D721Med (cell line): ENCODE data around the gene MOGAT1.

Experiments
- DNase-seq: peaks from one replicate; pipeline ENCODE4 v3.0.0; 2011; ENCODE audit warnings: low spot score; ENCODE audit not compliant: insufficient read length
- FAIRE-seq: peaks from 2 replicates; lab custom pipeline; 2011; peaks lifted over from hg19 to GRCh38; lab: Jason Lieb, UNC
- TF ChIP-seq, protein P1 (sequence below): IDR thresholded peaks from 2 replicates; pipeline ENCODE4 v1.5.1; 2012; ENCODE audit warnings: mild to moderate bottlenecking, control low read depth; ENCODE audit not compliant: insufficient read depth; ENCODE audit errors: missing control alignments

Gene MOGAT1

GRCh38 chr2:222637067-222637466 is 34.4 kb upstream of the MOGAT1 start:
- DNase-seq: no peak
- no peak for FAIRE-seq
- TF ChIP-seq, protein P1, sequence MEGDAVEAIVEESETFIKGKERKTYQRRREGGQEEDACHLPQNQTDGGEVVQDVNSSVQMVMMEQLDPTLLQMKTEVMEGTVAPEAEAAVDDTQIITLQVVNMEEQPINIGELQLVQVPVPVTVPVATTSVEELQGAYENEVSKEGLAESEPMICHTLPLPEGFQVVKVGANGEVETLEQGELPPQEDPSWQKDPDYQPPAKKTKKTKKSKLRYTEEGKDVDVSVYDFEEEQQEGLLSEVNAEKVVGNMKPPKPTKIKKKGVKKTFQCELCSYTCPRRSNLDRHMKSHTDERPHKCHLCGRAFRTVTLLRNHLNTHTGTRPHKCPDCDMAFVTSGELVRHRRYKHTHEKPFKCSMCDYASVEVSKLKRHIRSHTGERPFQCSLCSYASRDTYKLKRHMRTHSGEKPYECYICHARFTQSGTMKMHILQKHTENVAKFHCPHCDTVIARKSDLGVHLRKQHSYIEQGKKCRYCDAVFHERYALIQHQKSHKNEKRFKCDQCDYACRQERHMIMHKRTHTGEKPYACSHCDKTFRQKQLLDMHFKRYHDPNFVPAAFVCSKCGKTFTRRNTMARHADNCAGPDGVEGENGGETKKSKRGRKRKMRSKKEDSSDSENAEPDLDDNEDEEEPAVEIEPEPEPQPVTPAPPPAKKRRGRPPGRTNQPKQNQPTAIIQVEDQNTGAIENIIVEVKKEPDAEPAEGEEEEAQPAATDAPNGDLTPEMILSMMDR: no peak

DNA sequence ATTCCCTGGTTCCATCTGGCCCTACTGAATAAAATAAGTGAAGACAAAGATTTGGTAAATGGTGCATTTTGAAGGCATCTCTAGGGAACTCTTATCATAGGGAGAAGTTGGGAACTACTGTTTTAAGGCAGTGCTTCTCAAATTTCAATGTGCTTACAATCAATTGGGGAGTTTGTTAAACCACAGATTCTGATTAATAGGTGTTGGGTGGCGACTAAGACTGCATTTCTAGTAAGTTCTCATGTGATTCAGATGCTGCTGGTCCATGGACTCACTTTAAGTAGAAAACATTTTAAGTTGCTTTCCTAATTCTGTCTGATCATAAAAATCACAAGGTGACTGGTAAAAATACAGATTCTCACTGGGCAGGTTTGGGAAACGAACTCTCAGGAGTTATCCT is 30.1 kb upstream of the MOGAT1 start:
- TF ChIP-seq, protein P1: no peak
- DNase-seq (no peak), FAIRE-seq (no peak)

- DNase-seq (no peak), FAIRE-seq (no peak)
- TF ChIP-seq, protein P1: no peak
These were observed 28.3 kb upstream of the MOGAT1 start for GRCh38 chr2:222643134-222643533.

- DNase-seq (no peak), FAIRE-seq (no peak)
- TF ChIP-seq, protein P1: no peak
These were observed 25.4 kb upstream of the MOGAT1 start for GRCh38 chr2:222646008-222646407.

DNA sequence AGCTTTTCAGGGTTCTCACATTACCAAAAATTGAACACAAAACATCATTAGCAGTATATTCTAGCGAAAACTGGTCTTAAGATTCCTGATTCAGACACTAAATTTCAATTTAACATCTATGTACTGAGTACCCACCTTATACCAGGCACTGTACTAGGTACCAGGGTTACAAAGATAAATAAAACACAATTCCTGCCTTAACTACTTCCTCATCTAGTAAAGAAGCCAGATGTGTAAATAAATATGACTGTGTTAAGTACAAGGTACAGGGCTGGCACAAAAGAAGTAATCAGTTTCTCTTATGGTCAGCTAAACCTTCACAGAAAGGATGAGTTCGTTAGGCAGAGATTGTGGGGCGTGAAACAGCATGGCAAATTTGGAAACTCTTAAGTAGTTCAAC is 21.7 kb upstream of the MOGAT1 start:
- no peak for FAIRE-seq

DNA sequence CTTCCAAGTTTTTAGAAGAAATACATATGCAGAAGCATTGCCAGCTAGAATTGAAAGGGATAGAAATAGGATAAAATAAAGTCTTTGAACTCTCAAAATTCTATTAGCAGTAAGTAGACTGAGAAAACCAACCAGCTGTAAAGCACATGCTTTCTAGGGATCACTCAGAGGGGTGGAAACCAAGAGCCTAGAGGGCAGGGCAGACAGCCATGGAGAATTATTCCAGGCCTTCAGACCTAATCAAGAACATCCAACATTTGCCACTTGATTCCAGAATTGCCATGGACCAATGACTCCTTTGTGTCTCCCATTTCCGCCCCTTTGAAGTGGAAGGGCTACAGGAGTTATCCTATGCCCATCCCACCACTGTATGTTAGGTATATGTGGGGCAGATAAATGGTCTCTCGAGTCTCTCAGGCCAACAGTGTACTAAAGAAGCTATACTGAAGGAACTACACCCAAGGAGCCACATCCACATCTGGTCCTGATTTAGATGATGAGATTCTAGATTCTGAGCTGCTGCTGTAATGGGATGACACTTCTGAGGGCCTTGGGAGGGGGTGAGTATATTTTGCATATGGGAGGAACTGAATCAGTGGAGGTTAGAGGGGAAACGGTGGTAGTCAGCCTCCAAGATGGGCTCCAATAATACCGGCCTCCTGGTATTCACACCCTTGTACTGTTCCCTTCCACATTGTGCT is 19.6 kb upstream of the MOGAT1 start:
- FAIRE-seq: no peak
- TF ChIP-seq, protein P1: no peak
- no peak for DNase-seq

More for the DNA sequence above, 21.7 kb upstream of the MOGAT1 start:
- DNase-seq: no peak
- TF ChIP-seq, protein P1: no peak

- FAIRE-seq: no peak
- TF ChIP-seq, protein P1: no peak
- no peak for DNase-seq
These were observed 18.8 kb upstream of the MOGAT1 start for GRCh38 chr2:222652491-222653255.
